Measurements from ENCODE around the gene GNGT1. TPM values are rescaled to one million over a fixed set of nuclear protein-coding genes. Genes with fewer than 3 reads are reported as not detected.

GNGT1 gene
- total RNA-seq, 1 donor from 2014 or later, result not detected

DNA sequence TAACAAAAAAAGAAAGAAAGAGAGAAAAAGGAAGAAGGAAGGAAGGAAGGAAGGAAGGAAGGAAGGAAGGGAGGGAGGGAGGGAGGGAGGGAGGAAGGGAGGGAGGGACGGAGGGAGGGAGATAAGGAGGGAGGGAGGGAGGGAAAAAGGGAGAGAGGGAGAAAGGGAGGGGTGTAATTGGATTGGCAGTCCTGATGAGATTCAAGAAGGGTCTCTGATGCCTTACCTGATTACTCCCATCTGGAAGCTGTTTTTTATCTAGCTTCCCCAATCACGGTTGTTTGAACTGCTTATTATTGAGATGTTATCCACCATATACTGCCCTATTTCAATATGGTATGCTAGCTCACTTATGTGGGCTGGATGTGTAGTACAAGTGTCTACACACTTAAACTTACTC, 42.5 kb downstream of the GNGT1 start:
- no peaks in the 10 kb centered on the region for H3K4me1 Mint-ChIP-seq
- Histone ChIP-seq H2AFZ (replicated peaks) (no peak overlapping the region), H3K9ac (no peak overlapping the region), H4K20me1 (ENCODE audit: low read depth) (no peaks in the 10 kb centered on the region), H3K4me3 (no peak overlapping the region), H3K36me3 (no peaks in the 10 kb centered on the region), H3K27ac (no peak overlapping the region), H3K4me2 (no peak overlapping the region), H3K9me3 (ENCODE audit: low read depth) (no peaks in the 10 kb centered on the region), H3K79me2 (ENCODE audit: low read depth) (no peaks in the 10 kb centered on the region), H3K4me1 (no peaks in the 10 kb centered on the region), H3K27me3 (no peaks in the 10 kb centered on the region), H3F3A (ENCODE audit: low read depth) (no peaks in the 10 kb centered on the region)
- no peaks in the 10 kb centered on the region for H3K27me3 Mint-ChIP-seq (ENCODE audit: insufficient read depth, low read depth)
- no peak for TF ChIP-seq EZH2phosphoT487 (IDR thresholded peaks at IDR 0.05)
- TF ChIP-seq EZH2 (IDR thresholded peaks at IDR 0.05), result no peak
- TF ChIP-seq CTCF (IDR thresholded peaks at IDR 0.05), result no peak
- H3K9me3 Mint-ChIP-seq, result no peaks in the 10 kb centered on the region
- no peaks in the 10 kb centered on the region for H3K36me3 Mint-ChIP-seq
- DNase-seq (ENCODE audit: low spot score), result no peak
- H3K27ac Mint-ChIP-seq, result no peak overlapping the region
- no peak overlapping the region for H3K4me3 Mint-ChIP-seq

DNA sequence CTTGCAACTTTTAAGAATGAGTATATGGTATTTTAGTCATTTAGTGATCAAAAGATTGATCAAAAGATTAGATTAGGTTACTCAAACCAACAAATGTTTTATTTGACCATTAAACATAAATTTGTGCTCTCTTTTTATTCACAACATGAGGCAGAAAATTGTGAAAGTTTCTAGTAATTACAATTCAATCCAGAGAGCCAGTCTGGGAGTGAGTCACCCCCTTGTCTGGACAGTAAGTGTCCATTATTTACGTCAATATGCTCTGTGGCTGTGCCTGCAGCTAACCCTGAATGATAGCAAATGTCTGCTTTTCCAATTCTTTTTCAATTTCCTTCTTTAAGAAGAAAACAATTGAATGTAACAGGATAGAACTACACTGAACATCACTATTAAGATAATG, 43.1 kb downstream of the GNGT1 start:
- Mint-ChIP-seq H3K36me3 (no peaks in the 10 kb centered on the region), H3K4me1 (no peaks in the 10 kb centered on the region), H3K9me3 (no peaks in the 10 kb centered on the region), H3K27me3 (ENCODE audit: insufficient read depth, low read depth) (no peaks in the 10 kb centered on the region), H3K27ac (no peak overlapping the region), H3K4me3 (no peak overlapping the region)
- no peaks in the 10 kb centered on the region for H4K20me1 ChIP-seq (ENCODE audit: low read depth)
- no peak for DNase-seq (ENCODE audit: low spot score)
- H3K9ac ChIP-seq, result no peak overlapping the region
- no peaks in the 10 kb centered on the region for H3K4me1 ChIP-seq
- H3K79me2 ChIP-seq (ENCODE audit: low read depth), result no peaks in the 10 kb centered on the region
- TF ChIP-seq CTCF (IDR thresholded peaks at IDR 0.05), result no peak
- TF ChIP-seq EZH2phosphoT487 (IDR thresholded peaks at IDR 0.05), result no peak
- no peak for TF ChIP-seq EZH2 (IDR thresholded peaks at IDR 0.05)
- no peaks in the 10 kb centered on the region for H3K9me3 ChIP-seq (ENCODE audit: low read depth)
- no peaks in the 10 kb centered on the region for H3F3A ChIP-seq (ENCODE audit: low read depth)
- no peak overlapping the region for H2AFZ ChIP-seq (replicated peaks)
- no peaks in the 10 kb centered on the region for H3K27me3 ChIP-seq
- no peak overlapping the region for H3K4me3 ChIP-seq
- no peaks in the 10 kb centered on the region for H3K36me3 ChIP-seq
- no peak overlapping the region for H3K4me2 ChIP-seq
- no peak overlapping the region for H3K27ac ChIP-seq

GRCh38 chr7:93955304-93955703, 48.9 kb downstream of the GNGT1 start:
- DNase-seq (ENCODE audit: low spot score), result no peak
- H3K9ac ChIP-seq, result no peak overlapping the region
- no peaks in the 10 kb centered on the region for H3K27me3 ChIP-seq
- H3K4me3 ChIP-seq, result no peak overlapping the region
- no peaks in the 10 kb centered on the region for H3K27me3 Mint-ChIP-seq (ENCODE audit: insufficient read depth, low read depth)
- H3K9me3 Mint-ChIP-seq, result no peaks in the 10 kb centered on the region
- no peaks in the 10 kb centered on the region for H3K36me3 ChIP-seq
- no peak overlapping the region for H2AFZ ChIP-seq (replicated peaks)
- no peaks in the 10 kb centered on the region for H3K79me2 ChIP-seq (ENCODE audit: low read depth)
- H3K36me3 Mint-ChIP-seq, result no peaks in the 10 kb centered on the region
- no peaks in the 10 kb centered on the region for H3F3A ChIP-seq (ENCODE audit: low read depth)
- H3K4me2 ChIP-seq, result no peak overlapping the region
- peaks cover 17% of the 10 kb centered on the region for H3K4me1 Mint-ChIP-seq
- no peak overlapping the region for H3K27ac Mint-ChIP-seq
- H3K4me1 ChIP-seq, result no peaks in the 10 kb centered on the region
- H3K9me3 ChIP-seq (ENCODE audit: low read depth), result no peaks in the 10 kb centered on the region
- H3K4me3 Mint-ChIP-seq, result no peak overlapping the region
- H3K27ac ChIP-seq, result no peak overlapping the region
- no peaks in the 10 kb centered on the region for H4K20me1 ChIP-seq (ENCODE audit: low read depth)
- TF ChIP-seq EZH2phosphoT487 (IDR thresholded peaks at IDR 0.05) (no peak), EZH2 (IDR thresholded peaks at IDR 0.05) (no peak), CTCF (IDR thresholded peaks at IDR 0.05) (no peak)

- H3K4me2 ChIP-seq, result no peak overlapping the region
- Mint-ChIP-seq H3K9me3 (no peaks in the 10 kb centered on the region), H3K27ac (no peak overlapping the region), H3K4me3 (no peak overlapping the region), H3K36me3 (no peaks in the 10 kb centered on the region), H3K4me1 (peaks cover 17% of the 10 kb centered on the region), H3K27me3 (ENCODE audit: insufficient read depth, low read depth) (no peaks in the 10 kb centered on the region)
- H3K4me1 ChIP-seq, result no peaks in the 10 kb centered on the region
- H3K27ac ChIP-seq, result no peak overlapping the region
- no peak overlapping the region for H2AFZ ChIP-seq (replicated peaks)
- no peak for TF ChIP-seq CTCF (IDR thresholded peaks at IDR 0.05)
- no peak for TF ChIP-seq EZH2phosphoT487 (IDR thresholded peaks at IDR 0.05)
- TF ChIP-seq EZH2 (IDR thresholded peaks at IDR 0.05), result no peak
- no peaks in the 10 kb centered on the region for H3K27me3 ChIP-seq
- no peaks in the 10 kb centered on the region for H3K36me3 ChIP-seq
- no peaks in the 10 kb centered on the region for H3K79me2 ChIP-seq (ENCODE audit: low read depth)
- H3K9me3 ChIP-seq (ENCODE audit: low read depth), result no peaks in the 10 kb centered on the region
- H3F3A ChIP-seq (ENCODE audit: low read depth), result no peaks in the 10 kb centered on the region
- no peak for DNase-seq (ENCODE audit: low spot score)
- H3K9ac ChIP-seq, result no peak overlapping the region
- H4K20me1 ChIP-seq (ENCODE audit: low read depth), result no peaks in the 10 kb centered on the region
- H3K4me3 ChIP-seq, result no peak overlapping the region
Observed at GRCh38 chr7:93957767-93958166, 51.4 kb downstream of the GNGT1 start.

All from neural progenitor cell (in vitro differentiated cells).